Keratinocyte (primary cell): ENCODE measurements around the gene KLF6.

Experiments
- EZH2 ChIP-seq: IDR thresholded peaks from one replicate; pipeline ENCODE4 v1.6.1; 2012; ENCODE audit warnings: inconsistent platforms, mild to moderate bottlenecking, low read length, moderate library complexity
- TF ChIP-seq, protein P1 (sequence below), 3 experiments: IDR thresholded peaks in 1 of 3; conservative IDR thresholded peaks in 1 of 3; optimal IDR thresholded peaks in 1 of 3; 2 replicates in 2 of 3; 3 replicates in 1 of 3; pipeline versions ENCODE3 to v1.5.1; 2011; ENCODE audit warnings: low read length in 3 of 3, mild to moderate bottlenecking in 3 of 3, moderate library complexity in 2 of 3, control low read depth in 1 of 3, inconsistent platforms in 1 of 3; ENCODE audit not compliant: insufficient read depth in 2 of 3; ENCODE audit errors: extremely low read depth in 1 of 3

DNA sequence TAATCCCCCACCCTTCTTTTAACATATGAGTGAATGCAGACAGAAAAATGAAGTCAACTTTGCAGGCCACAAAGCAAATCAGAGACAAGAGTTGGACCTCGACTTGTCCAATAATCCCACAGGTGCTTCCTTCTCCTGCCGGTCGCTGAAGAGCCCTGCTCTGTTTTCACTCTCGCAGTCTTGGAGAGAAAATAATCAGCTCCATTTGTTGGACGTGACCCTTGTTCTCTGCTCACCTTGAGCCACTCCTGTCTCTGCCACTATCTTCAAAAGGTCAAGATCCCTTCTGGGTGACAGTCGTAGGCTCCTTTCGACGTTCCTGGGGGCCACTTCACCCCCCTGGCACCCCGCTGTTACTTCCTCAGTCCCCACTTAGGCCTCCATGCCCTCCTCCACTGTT, 2.8 kb upstream of the KLF6 start:
- TF ChIP-seq, protein P1, sequence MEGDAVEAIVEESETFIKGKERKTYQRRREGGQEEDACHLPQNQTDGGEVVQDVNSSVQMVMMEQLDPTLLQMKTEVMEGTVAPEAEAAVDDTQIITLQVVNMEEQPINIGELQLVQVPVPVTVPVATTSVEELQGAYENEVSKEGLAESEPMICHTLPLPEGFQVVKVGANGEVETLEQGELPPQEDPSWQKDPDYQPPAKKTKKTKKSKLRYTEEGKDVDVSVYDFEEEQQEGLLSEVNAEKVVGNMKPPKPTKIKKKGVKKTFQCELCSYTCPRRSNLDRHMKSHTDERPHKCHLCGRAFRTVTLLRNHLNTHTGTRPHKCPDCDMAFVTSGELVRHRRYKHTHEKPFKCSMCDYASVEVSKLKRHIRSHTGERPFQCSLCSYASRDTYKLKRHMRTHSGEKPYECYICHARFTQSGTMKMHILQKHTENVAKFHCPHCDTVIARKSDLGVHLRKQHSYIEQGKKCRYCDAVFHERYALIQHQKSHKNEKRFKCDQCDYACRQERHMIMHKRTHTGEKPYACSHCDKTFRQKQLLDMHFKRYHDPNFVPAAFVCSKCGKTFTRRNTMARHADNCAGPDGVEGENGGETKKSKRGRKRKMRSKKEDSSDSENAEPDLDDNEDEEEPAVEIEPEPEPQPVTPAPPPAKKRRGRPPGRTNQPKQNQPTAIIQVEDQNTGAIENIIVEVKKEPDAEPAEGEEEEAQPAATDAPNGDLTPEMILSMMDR (optimal IDR thresholded peaks at IDR 0.05 in 1 of 3, IDR thresholded peaks at IDR 0.05 in 1 of 3, conservative IDR thresholded peaks at IDR 0.05 in 1 of 3; ENCODE audit: extremely low read depth in 1 of 3, insufficient read depth in 2 of 3, low read length in 3 of 3) = no peak
- TF ChIP-seq EZH2 = no peak
